ENCODE results near the gene BCL7A. TPM values are rescaled to one million over a fixed set of nuclear protein-coding genes. Genes with fewer than 3 reads are reported as not detected.

BCL7A gene
- 10 to 100 TPM; 11.4 to 22.1 (median 14.3) TPM for total RNA-seq
- 10 to 100 TPM in 1 of 2 donors, 1 to 10 TPM in 1; 4.0 to 14.4 TPM for polyA plus RNA-seq
- long read RNA-seq, donor 1, partial matches to known transcripts, result 3 of 11 reads
- long read RNA-seq, donor 1, other reads (novel, unspliced or antisense), result 4 of 11 reads
- long read RNA-seq, donor 2, full-length matches to known transcripts, result 68 of 76 reads
- long read RNA-seq, donor 2, partial matches to known transcripts, result 5 of 76 reads
- long read RNA-seq, donor 2, other reads (novel, unspliced or antisense), result 3 of 76 reads
- long read RNA-seq, donor 3, full-length matches to known transcripts, result 10 of 12 reads
- long read RNA-seq, donor 3, partial matches to known transcripts, result 1 of 12 reads
- long read RNA-seq, donor 3, other reads (novel, unspliced or antisense), result 1 of 12 reads

- ATAC-seq (peak; percentile 57 to 84 (median 77)), DNase-seq (peak; percentile 66 to 81 (median 73))
- Histone ChIP-seq H3K27me3 (peaks cover 0 to 11% (median 0%) of the 10 kb centered on the region in 9 donors), H3K36me3 (no peaks in the 10 kb centered on the region), H3K9me3 (peaks cover 0 to 13% (median 9%) of the 10 kb centered on the region in 12 donors), H3K4me3 (peak within 1 kb of the TSS; percentile 42 to 88 (median 71)), H3K27ac (peak within 1 kb of the TSS; percentile 72 to 94 (median 81)), H3K4me1 (peaks cover 3 to 32% (median 16%) of the 10 kb centered on the region in 12 donors)
- TF ChIP-seq CTCF (IDR thresholded peaks at IDR 0.05), result no peak
- no peak for TF ChIP-seq POLR2A (IDR thresholded peaks at IDR 0.05)
- intact Hi-C loops (cut with DNase I), result loop anchor here in 5 of 10 donors (5.0 to 10.0 kb wide), 4 partner anchors 55 to 105 kb away; partner anchors contain the start of gene CFAP251 (in 4 of the 5)
- WGBS, 4 donors, result 0 to 1% (median 1%) methylated on average over 17 to 83 of the region's 83 CpGs
These were observed at the start of gene BCL7A for GRCh38 chr12:122021822-122022392. BCL7A (plus strand) TSS chr12:122021884; CDS start chr12:122022092, 208 bp downstream.

GRCh38 chr12:121974026-121974985, 47.4 kb upstream of the BCL7A start:
- Histone ChIP-seq H3K27me3 (no peaks in the 10 kb centered on the region), H3K4me1 (peaks cover 0 to 23% (median 11%) of the 10 kb centered on the region in 12 donors), H3K36me3 (no peaks in the 10 kb centered on the region), H3K27ac (peak overlapping the region in 1 of 12 donors; percentile 34), H3K9me3 (peaks cover 0 to 9% (median 0%) of the 10 kb centered on the region in 12 donors), H3K4me3 (no peak overlapping the region)
- ATAC-seq (peak in 2 of 4 donors; percentile 24 to 35), DNase-seq (no peak)
- no peak for TF ChIP-seq CTCF (IDR thresholded peaks at IDR 0.05)
- TF ChIP-seq POLR2A (IDR thresholded peaks at IDR 0.05), result no peak
- intact Hi-C loops (cut with DNase I), result no loop called here
- WGBS, 4 donors, result 67 to 73% (median 70%) methylated on average over 13 of the region's 13 CpGs

- WGBS, 4 donors, result 87 to 95% (median 90%) methylated on average over 6 of the region's 6 CpGs
- no peak overlapping the region for H3K4me3 ChIP-seq
- no peaks in the 10 kb centered on the region for H3K36me3 ChIP-seq
- H3K27ac ChIP-seq, result peak overlapping the region in 1 of 12 donors; percentile 34
- TF ChIP-seq CTCF (IDR thresholded peaks at IDR 0.05) (no peak), POLR2A (IDR thresholded peaks at IDR 0.05) (no peak)
- DNase-seq, result no peak
- H3K27me3 ChIP-seq, result no peaks in the 10 kb centered on the region
- intact Hi-C loops (cut with DNase I), result no loop called here
- no peak for ATAC-seq
- peaks cover 0 to 9% (median 0%) of the 10 kb centered on the region in 12 donors for H3K9me3 ChIP-seq
- H3K4me1 ChIP-seq, result peaks cover 0 to 23% (median 11%) of the 10 kb centered on the region in 12 donors
These were observed 46.7 kb upstream of the BCL7A start for GRCh38 chr12:121975021-121975420.

Measured in heart left ventricle (tissue), 16 donors.